Measurements from ENCODE around the gene ALPL.

ALPL gene

GRCh38 chr1:21489146-21489545 lies 20.1 kb upstream of the ALPL start:
- CTCF ChIA-PET: interaction anchor here (1.3 to 4.6 kb wide), 4 partner anchors 10 to 118 kb away, joined by 3 to 116 read pairs (median 7); no protein-coding TSS in a partner anchor
- TF ChIP-seq CTCF (IDR thresholded peaks at IDR 0.05; ENCODE audit: insufficient read depth, low read length, missing control alignments): no peak
- no peak overlapping the region for H3K4me3 ChIP-seq (ENCODE audit: low read depth, low read length)
- POLR2A ChIA-PET: no interaction called here
- DNase-seq (ENCODE audit: low read depth, low spot score): no peak

- TF ChIP-seq CTCF (IDR thresholded peaks at IDR 0.05; ENCODE audit: insufficient read depth, low read length, missing control alignments): peak; percentile 81
- no peak for DNase-seq (ENCODE audit: low read depth, low spot score)
- POLR2A ChIA-PET: interaction anchor here (0.5 kb wide), 1 partner anchor 163 kb away, joined by 4 read pairs; no protein-coding TSS in a partner anchor
- no peak overlapping the region for H3K4me3 ChIP-seq (ENCODE audit: low read depth, low read length)
- CTCF ChIA-PET: interaction anchor here (0.8 to 4.6 kb wide), 29 partner anchors 8 to 258 kb away, joined by 3 to 116 read pairs (median 5); partner anchors contain the start of gene ALPL
These were observed 18.3 kb upstream of the ALPL start for GRCh38 chr1:21490774-21491487.

DNA sequence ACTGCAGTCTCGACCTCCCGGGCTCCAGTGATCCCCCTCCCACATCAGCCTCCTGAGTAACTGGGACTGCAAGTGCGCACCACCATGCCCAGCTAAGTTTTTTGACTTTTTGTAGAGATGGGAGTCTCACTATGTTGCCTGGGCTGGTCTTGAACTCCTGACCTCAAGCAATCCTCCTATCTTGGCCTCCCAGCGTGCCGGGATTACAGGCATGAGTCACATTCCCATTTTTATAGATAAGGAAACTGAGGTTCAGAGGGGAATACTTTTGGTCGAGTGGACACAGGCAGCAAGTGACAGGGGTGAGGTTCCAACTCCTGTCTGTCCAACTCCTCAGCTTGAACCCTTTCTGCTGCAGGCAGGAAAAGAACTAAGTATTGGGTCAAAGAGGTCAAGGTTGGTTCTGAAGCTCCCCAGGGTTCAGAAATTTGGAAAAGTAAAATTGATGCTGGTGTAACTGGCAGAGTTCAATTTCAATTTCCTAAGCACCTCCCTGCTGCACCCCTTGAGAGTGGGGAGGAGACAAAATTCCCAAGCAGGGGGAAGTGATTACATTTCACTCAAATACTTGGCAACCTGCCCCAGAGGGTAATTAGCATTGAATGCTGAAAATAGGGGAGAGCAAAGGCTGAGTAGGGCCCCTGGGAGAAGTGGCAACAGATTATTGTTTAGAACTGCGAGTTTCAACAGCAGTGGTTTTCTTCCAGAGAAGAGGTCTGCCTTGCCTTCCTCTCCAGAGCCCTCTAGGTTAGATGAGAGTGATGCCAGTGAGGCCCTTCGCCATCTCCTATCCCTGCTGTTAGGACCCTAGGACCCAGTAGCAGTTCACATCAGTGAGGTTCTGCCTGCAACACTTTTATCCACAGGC lies 17.5 kb upstream of the ALPL start:
- ChIA-PET CTCF (interaction anchor here (0.8 to 4.6 kb wide), 23 partner anchors 8 to 259 kb away, joined by 3 to 116 read pairs (median 5); partner anchors contain the start of gene ALPL), POLR2A (interaction anchor here (0.5 to 0.6 kb wide), 2 partner anchors 97 to 162 kb away, joined by 4 read pairs; no protein-coding TSS in a partner anchor)
- TF ChIP-seq CTCF (IDR thresholded peaks at IDR 0.05; ENCODE audit: insufficient read depth, low read length, missing control alignments): no peak
- H3K4me3 ChIP-seq (ENCODE audit: low read depth, low read length): no peak overlapping the region
- DNase-seq (ENCODE audit: low read depth, low spot score): no peak

DNA sequence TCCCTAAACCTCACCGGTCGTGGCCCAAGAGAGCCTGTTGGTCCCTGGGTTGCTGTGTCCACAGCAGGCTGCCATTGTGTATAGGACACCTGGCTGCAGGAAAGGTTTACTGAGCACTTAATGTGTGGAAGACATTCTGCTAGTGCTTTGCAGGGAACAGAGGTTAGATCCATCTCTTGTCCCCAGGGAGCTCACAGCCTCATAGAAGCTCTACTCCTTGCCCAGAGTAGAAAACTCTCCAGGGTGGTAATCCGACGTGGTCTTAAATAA lies 16.9 kb upstream of the ALPL start:
- POLR2A ChIA-PET: interaction anchor here (0.6 kb wide), 1 partner anchor 96 kb away, joined by 4 read pairs; no protein-coding TSS in a partner anchor
- CTCF ChIA-PET: interaction anchor here (1.4 to 4.6 kb wide), 5 partner anchors 7 to 121 kb away, joined by 3 to 116 read pairs (median 8); no protein-coding TSS in a partner anchor
- DNase-seq (ENCODE audit: low read depth, low spot score): no peak
- H3K4me3 ChIP-seq (ENCODE audit: low read depth, low read length): no peak overlapping the region
- no peak for TF ChIP-seq CTCF (IDR thresholded peaks at IDR 0.05; ENCODE audit: insufficient read depth, low read length, missing control alignments)

GRCh38 chr1:21494196-21494595 lies 15.0 kb upstream of the ALPL start:
- no peak for TF ChIP-seq CTCF (IDR thresholded peaks at IDR 0.05; ENCODE audit: insufficient read depth, low read length, missing control alignments)
- no peak for DNase-seq (ENCODE audit: low read depth, low spot score)
- ChIA-PET CTCF (no interaction called here), POLR2A (no interaction called here)
- H3K4me3 ChIP-seq (ENCODE audit: low read depth, low read length): no peak overlapping the region
